ENCODE measurements around the gene LECT2.

The LECT2 gene

DNA sequence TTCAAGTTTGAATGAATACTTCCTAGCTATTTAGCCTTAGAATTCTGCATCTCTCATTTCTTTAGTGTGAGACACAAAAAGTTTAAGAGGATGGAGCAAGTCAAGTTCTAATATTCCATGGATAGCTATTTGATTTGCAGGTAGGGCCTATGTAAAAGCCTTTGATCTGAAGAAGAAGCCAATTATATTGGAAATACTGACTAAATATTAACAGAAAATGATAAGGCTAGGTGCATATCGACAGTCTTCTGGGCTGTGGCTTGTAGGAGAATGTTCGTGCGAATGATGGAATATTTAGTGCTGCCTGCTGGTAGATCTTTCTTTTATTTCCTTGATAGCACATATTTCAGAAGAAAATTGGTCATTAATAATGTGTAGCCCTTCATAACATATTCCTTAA lies at the start of gene LECT2:
Gene LECT2, minus strand, starts transcription at position 85 of the 400 bp plus-strand sequence. CDS start 150 bp downstream, outside the sequence.
- DNase-seq, result no peak

- no peak for DNase-seq
Observed at GRCh38 chr5:136004436-136004835, 49.7 kb upstream of the LECT2 start.

GRCh38 chr5:136001466-136001981 lies 46.7 kb upstream of the LECT2 start:
- DNase-seq, result no peak

- DNase-seq, result no peak
Observed at GRCh38 chr5:136000932-136001331, 46.1 kb upstream of the LECT2 start.

DNA sequence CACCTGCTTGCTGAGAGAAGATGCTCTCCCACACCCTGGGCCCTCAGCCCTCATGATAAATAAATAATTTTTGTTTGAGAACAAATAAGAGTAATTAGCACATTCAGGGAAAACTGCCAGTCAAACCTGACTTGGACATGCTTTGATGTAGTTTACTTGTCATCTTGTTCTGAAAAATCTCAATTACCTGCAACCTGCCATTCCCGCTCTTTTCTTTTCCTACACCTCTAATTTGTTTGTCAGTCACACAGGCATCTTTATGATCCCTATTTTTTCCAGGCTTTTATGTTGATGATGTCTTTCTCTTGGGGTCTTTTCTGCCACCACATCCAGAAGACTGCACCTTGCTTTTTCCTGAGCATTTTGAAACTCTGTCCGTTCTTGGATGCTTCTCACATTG lies 45.4 kb upstream of the LECT2 start:
- DNase-seq, result no peak

GRCh38 chr5:135999406-136000139 lies 44.8 kb upstream of the LECT2 start:
- no peak for DNase-seq

GRCh38 chr5:135998889-135999288 lies 44.1 kb upstream of the LECT2 start:
- DNase-seq, result no peak

DNA sequence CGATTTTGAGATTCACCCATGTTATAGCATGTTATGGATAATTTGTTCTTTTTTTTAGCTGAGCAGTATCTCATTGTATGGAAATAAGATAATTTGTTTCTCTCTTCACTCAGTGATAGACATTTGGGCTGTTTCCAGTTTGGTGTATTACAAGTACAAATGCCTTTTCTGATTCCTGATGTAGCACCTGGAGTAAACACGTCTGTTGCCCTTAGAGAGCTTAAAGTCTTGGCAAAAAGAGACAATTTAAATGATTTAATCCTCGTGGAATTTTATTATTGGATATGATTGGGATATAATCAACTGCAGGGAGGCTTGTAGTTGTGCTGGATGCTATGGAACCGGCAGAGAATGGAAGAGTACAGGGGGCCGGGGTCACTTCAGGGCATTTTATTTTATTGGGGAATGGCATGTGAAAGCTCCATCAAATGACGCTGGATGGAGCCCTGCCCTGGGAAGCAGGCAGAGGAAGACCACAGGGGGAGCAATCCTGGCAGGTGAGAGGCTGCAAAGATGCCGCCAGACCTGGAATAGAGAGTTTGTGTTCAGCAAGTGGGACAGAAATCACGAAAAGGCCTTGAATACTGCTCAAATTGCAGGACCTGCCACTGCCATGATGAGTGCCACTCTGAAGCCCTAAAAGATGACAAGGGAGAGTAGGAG lies 43.0 kb upstream of the LECT2 start:
- no peak for DNase-seq

- no peak for DNase-seq
Observed at GRCh38 chr5:135996611-135997010, 41.8 kb upstream of the LECT2 start.

- DNase-seq, result no peak
Observed at GRCh38 chr5:135995976-135996375, 41.2 kb upstream of the LECT2 start.

- DNase-seq, result no peak
Observed at GRCh38 chr5:135993880-135994636, 39.3 kb upstream of the LECT2 start.

GRCh38 chr5:135993335-135993879 lies 38.6 kb upstream of the LECT2 start:
- DNase-seq, result no peak

DNA sequence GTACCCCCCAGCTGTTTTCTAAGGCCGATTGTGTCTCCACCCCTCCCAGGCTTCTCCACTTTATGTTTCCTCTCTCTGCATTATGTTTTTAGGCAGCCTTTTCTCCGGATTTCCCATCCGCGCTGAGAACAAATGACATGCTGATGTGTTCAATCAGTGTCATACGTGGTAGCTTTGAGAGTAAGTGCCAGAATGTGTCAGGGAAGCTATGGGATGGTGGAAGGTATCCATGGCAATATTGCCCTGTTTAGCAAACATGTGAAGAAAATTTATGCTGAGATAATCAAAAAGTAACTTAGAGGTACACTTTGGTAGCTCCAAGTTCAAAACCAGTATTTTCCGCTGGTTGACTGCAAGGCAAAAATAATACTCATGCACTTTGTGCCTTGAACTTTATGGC lies 36.6 kb upstream of the LECT2 start:
- no peak for DNase-seq

GRCh38 chr5:135990528-135991255 lies 35.9 kb upstream of the LECT2 start:
- no peak for DNase-seq

DNA sequence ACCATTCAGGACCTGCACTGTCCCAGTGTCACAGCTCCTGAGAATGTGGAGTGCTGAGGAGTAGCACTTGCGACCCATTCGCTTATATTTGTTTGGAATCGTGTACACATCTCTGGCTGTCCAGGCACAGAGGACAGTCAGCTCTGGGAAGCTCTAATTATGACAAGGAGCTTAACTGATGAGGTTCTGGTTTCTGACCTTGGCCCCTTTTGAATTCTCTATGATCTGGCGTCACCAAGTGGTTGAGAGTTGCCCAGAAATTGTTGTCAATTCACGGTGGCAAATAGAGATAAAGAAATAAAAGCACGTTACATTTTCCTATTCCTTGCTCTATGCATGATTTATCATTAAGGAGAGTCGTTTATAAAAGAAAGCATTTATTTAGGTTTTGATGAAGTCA lies 34.9 kb upstream of the LECT2 start:
- no peak for DNase-seq

GRCh38 chr5:135988546-135988945 lies 33.8 kb upstream of the LECT2 start:
- no peak for DNase-seq

GRCh38 chr5:135986891-135987401 lies 32.2 kb upstream of the LECT2 start:
- no peak for DNase-seq

- DNase-seq, result no peak
Observed at GRCh38 chr5:135986401-135986800, 31.6 kb upstream of the LECT2 start.

- DNase-seq, result no peak
Observed at GRCh38 chr5:135985951-135986350, 31.2 kb upstream of the LECT2 start.

- DNase-seq, result no peak
Observed at GRCh38 chr5:135980620-135981019, 25.8 kb upstream of the LECT2 start.

GRCh38 chr5:135979510-135979909 lies 24.7 kb upstream of the LECT2 start:
- DNase-seq, result no peak

GRCh38 chr5:135978993-135979392 lies 24.2 kb upstream of the LECT2 start:
- no peak for DNase-seq

All from NCI-H2081 (cell line).